ENCODE data around the gene ARHGAP6.

ARHGAP6 gene

GRCh38 chrX:11399489-11400094 lies 266.1 kb downstream of the ARHGAP6 start:
- Mint-ChIP-seq H3K27me3 (ENCODE audit: low read depth) (no peaks in the 10 kb centered on the region), H3K9me3 (no peaks in the 10 kb centered on the region), H3K36me3 (ENCODE audit: low read depth) (no peaks in the 10 kb centered on the region), H3K27ac (no peak overlapping the region), H3K4me1 (ENCODE audit: low read depth) (no peaks in the 10 kb centered on the region), H3K4me3 (no peak overlapping the region)
- DNase-seq (ENCODE audit: low spot score) = no peak

- H3K4me1 Mint-ChIP-seq (ENCODE audit: low read depth) = no peaks in the 10 kb centered on the region
- no peak overlapping the region for H3K27ac Mint-ChIP-seq
- H3K4me3 Mint-ChIP-seq = no peak overlapping the region
- H3K27me3 Mint-ChIP-seq (ENCODE audit: low read depth) = no peaks in the 10 kb centered on the region
- no peaks in the 10 kb centered on the region for H3K9me3 Mint-ChIP-seq
- DNase-seq (ENCODE audit: low spot score) = no peak
- no peaks in the 10 kb centered on the region for H3K36me3 Mint-ChIP-seq (ENCODE audit: low read depth)
Measured at GRCh38 chrX:11398785-11399184, 266.9 kb downstream of the ARHGAP6 start.

- no peak overlapping the region for H3K27ac Mint-ChIP-seq
- H3K36me3 Mint-ChIP-seq (ENCODE audit: low read depth) = no peaks in the 10 kb centered on the region
- DNase-seq (ENCODE audit: low spot score) = no peak
- no peak overlapping the region for H3K4me3 Mint-ChIP-seq
- H3K4me1 Mint-ChIP-seq (ENCODE audit: low read depth) = no peaks in the 10 kb centered on the region
- no peaks in the 10 kb centered on the region for H3K9me3 Mint-ChIP-seq
- H3K27me3 Mint-ChIP-seq (ENCODE audit: low read depth) = no peaks in the 10 kb centered on the region
Measured at GRCh38 chrX:11398139-11398538, 267.6 kb downstream of the ARHGAP6 start.

- Mint-ChIP-seq H3K9me3 (no peaks in the 10 kb centered on the region), H3K4me1 (ENCODE audit: low read depth) (no peaks in the 10 kb centered on the region), H3K36me3 (ENCODE audit: low read depth) (no peaks in the 10 kb centered on the region), H3K27ac (no peak overlapping the region), H3K4me3 (no peak overlapping the region), H3K27me3 (ENCODE audit: low read depth) (no peaks in the 10 kb centered on the region)
- DNase-seq (ENCODE audit: low spot score) = no peak
Measured at GRCh38 chrX:11397680-11398079, 268.0 kb downstream of the ARHGAP6 start.

- no peak overlapping the region for H3K4me3 Mint-ChIP-seq
- H3K27me3 Mint-ChIP-seq (ENCODE audit: low read depth) = no peaks in the 10 kb centered on the region
- no peak for DNase-seq (ENCODE audit: low spot score)
- no peaks in the 10 kb centered on the region for H3K9me3 Mint-ChIP-seq
- H3K36me3 Mint-ChIP-seq (ENCODE audit: low read depth) = no peaks in the 10 kb centered on the region
- H3K4me1 Mint-ChIP-seq (ENCODE audit: low read depth) = no peaks in the 10 kb centered on the region
- H3K27ac Mint-ChIP-seq = no peak overlapping the region
Measured at GRCh38 chrX:11395859-11396258, 269.9 kb downstream of the ARHGAP6 start.

GRCh38 chrX:11393949-11394654 lies 271.6 kb downstream of the ARHGAP6 start:
- no peaks in the 10 kb centered on the region for H3K36me3 Mint-ChIP-seq (ENCODE audit: low read depth)
- H3K27ac Mint-ChIP-seq = no peak overlapping the region
- DNase-seq (ENCODE audit: low spot score) = no peak
- no peaks in the 10 kb centered on the region for H3K9me3 Mint-ChIP-seq
- H3K4me3 Mint-ChIP-seq = no peak overlapping the region
- no peaks in the 10 kb centered on the region for H3K4me1 Mint-ChIP-seq (ENCODE audit: low read depth)
- H3K27me3 Mint-ChIP-seq (ENCODE audit: low read depth) = no peaks in the 10 kb centered on the region

- DNase-seq (ENCODE audit: low spot score) = no peak
- Mint-ChIP-seq H3K4me1 (ENCODE audit: low read depth) (no peaks in the 10 kb centered on the region), H3K36me3 (ENCODE audit: low read depth) (no peaks in the 10 kb centered on the region), H3K27me3 (ENCODE audit: low read depth) (no peaks in the 10 kb centered on the region), H3K27ac (no peak overlapping the region), H3K9me3 (no peaks in the 10 kb centered on the region), H3K4me3 (no peak overlapping the region)
Measured at GRCh38 chrX:11386812-11387211, 278.9 kb downstream of the ARHGAP6 start.

- no peaks in the 10 kb centered on the region for H3K4me1 Mint-ChIP-seq (ENCODE audit: low read depth)
- H3K4me3 Mint-ChIP-seq = no peak overlapping the region
- no peak for DNase-seq (ENCODE audit: low spot score)
- H3K36me3 Mint-ChIP-seq (ENCODE audit: low read depth) = no peaks in the 10 kb centered on the region
- no peak overlapping the region for H3K27ac Mint-ChIP-seq
- no peaks in the 10 kb centered on the region for H3K27me3 Mint-ChIP-seq (ENCODE audit: low read depth)
- H3K9me3 Mint-ChIP-seq = no peaks in the 10 kb centered on the region
Measured at GRCh38 chrX:11386001-11386523, 279.7 kb downstream of the ARHGAP6 start.

GRCh38 chrX:11382930-11383329 lies 282.8 kb downstream of the ARHGAP6 start:
- H3K4me1 Mint-ChIP-seq (ENCODE audit: low read depth) = no peaks in the 10 kb centered on the region
- no peaks in the 10 kb centered on the region for H3K9me3 Mint-ChIP-seq
- no peak for DNase-seq (ENCODE audit: low spot score)
- no peak overlapping the region for H3K27ac Mint-ChIP-seq
- no peak overlapping the region for H3K4me3 Mint-ChIP-seq
- H3K27me3 Mint-ChIP-seq (ENCODE audit: low read depth) = no peaks in the 10 kb centered on the region
- H3K36me3 Mint-ChIP-seq (ENCODE audit: low read depth) = no peaks in the 10 kb centered on the region

- Mint-ChIP-seq H3K27ac (no peak overlapping the region), H3K4me3 (no peak overlapping the region), H3K36me3 (ENCODE audit: low read depth) (no peaks in the 10 kb centered on the region), H3K27me3 (ENCODE audit: low read depth) (no peaks in the 10 kb centered on the region), H3K9me3 (no peaks in the 10 kb centered on the region), H3K4me1 (ENCODE audit: low read depth) (no peaks in the 10 kb centered on the region)
- DNase-seq (ENCODE audit: low spot score) = no peak
Measured at GRCh38 chrX:11381464-11381863, 284.3 kb downstream of the ARHGAP6 start.

GRCh38 chrX:11380187-11380844 lies 285.4 kb downstream of the ARHGAP6 start:
- no peaks in the 10 kb centered on the region for H3K27me3 Mint-ChIP-seq (ENCODE audit: low read depth)
- H3K27ac Mint-ChIP-seq = no peak overlapping the region
- no peaks in the 10 kb centered on the region for H3K9me3 Mint-ChIP-seq
- DNase-seq (ENCODE audit: low spot score) = no peak
- no peaks in the 10 kb centered on the region for H3K4me1 Mint-ChIP-seq (ENCODE audit: low read depth)
- no peaks in the 10 kb centered on the region for H3K36me3 Mint-ChIP-seq (ENCODE audit: low read depth)
- H3K4me3 Mint-ChIP-seq = no peak overlapping the region

- no peak overlapping the region for H3K27ac Mint-ChIP-seq
- no peaks in the 10 kb centered on the region for H3K36me3 Mint-ChIP-seq (ENCODE audit: low read depth)
- H3K4me3 Mint-ChIP-seq = no peak overlapping the region
- DNase-seq (ENCODE audit: low spot score) = no peak
- no peaks in the 10 kb centered on the region for H3K9me3 Mint-ChIP-seq
- H3K27me3 Mint-ChIP-seq (ENCODE audit: low read depth) = no peaks in the 10 kb centered on the region
- no peaks in the 10 kb centered on the region for H3K4me1 Mint-ChIP-seq (ENCODE audit: low read depth)
Measured at GRCh38 chrX:11376163-11376562, 289.6 kb downstream of the ARHGAP6 start.

GRCh38 chrX:11375614-11376119 lies 290.1 kb downstream of the ARHGAP6 start:
- no peak for DNase-seq (ENCODE audit: low spot score)
- no peaks in the 10 kb centered on the region for H3K27me3 Mint-ChIP-seq (ENCODE audit: low read depth)
- H3K36me3 Mint-ChIP-seq (ENCODE audit: low read depth) = no peaks in the 10 kb centered on the region
- no peaks in the 10 kb centered on the region for H3K4me1 Mint-ChIP-seq (ENCODE audit: low read depth)
- H3K9me3 Mint-ChIP-seq = no peaks in the 10 kb centered on the region
- H3K27ac Mint-ChIP-seq = no peak overlapping the region
- H3K4me3 Mint-ChIP-seq = no peak overlapping the region

GRCh38 chrX:11374570-11374969 lies 291.1 kb downstream of the ARHGAP6 start:
- DNase-seq (ENCODE audit: low spot score) = no peak
- Mint-ChIP-seq H3K27ac (no peak overlapping the region), H3K27me3 (ENCODE audit: low read depth) (no peaks in the 10 kb centered on the region), H3K4me3 (no peak overlapping the region), H3K9me3 (no peaks in the 10 kb centered on the region), H3K4me1 (ENCODE audit: low read depth) (no peaks in the 10 kb centered on the region), H3K36me3 (ENCODE audit: low read depth) (no peaks in the 10 kb centered on the region)

Data from T-helper 2 cell treated with Interferon-gamma antibody and Interleukin-4, amounts not matched to agents 5 μg/mL and 100 μg/mL, for 36 hours (primary cell).